Measurements from ENCODE around the gene MRPL18.

MRPL18 gene

GRCh38 chr6:159842035-159842434, 51.8 kb downstream of the MRPL18 start:
- no peak for DNase-seq (ENCODE audit: low read depth in 2 of 2)

- no peak for DNase-seq (ENCODE audit: low read depth in 2 of 2)
These were observed 54.7 kb downstream of the MRPL18 start for GRCh38 chr6:159844737-159845645.

Measured in stimulated activated CD8-positive, alpha-beta memory T cell treated with anti-CD3 and anti-CD28 coated beads, Interleukin-2, amount 100 ng/mL, for 48 hours (primary cell).